DOHH2 (cell line): ENCODE results near the gene TMEM132A.

Source experiments
- H3F3A ChIP-seq: fragments of 200-600 bp; sonication (generic), shearing (Covaris generic); 2 replicates; pipeline ENCODE4 v1.6.0; 2016; ENCODE audit warnings: antibody characterized with exemption, mild to moderate bottlenecking; ENCODE audit not compliant: control insufficient read depth, insufficient read depth
- H3K27ac ChIP-seq: fragments of 200-600 bp; sonication (generic); 2 replicates; pipeline ENCODE4 v1.5.1; 2014; ENCODE audit warnings: low read depth, mild to moderate bottlenecking, low read length, moderate library complexity
- H3K27me3 ChIP-seq: fragments of 200-600 bp; sonication (generic); 2 replicates; pipeline ENCODE4 v1.6.1; 2014; ENCODE audit warnings: mild to moderate bottlenecking, low read length, mixed read lengths; ENCODE audit not compliant: control insufficient read depth
- H3K36me3 ChIP-seq: fragments of 200-600 bp; sonication (generic); 2 replicates; pipeline ENCODE4 v1.6.1; 2014; ENCODE audit warnings: mild to moderate bottlenecking, low read length, moderate library complexity, mixed read lengths; ENCODE audit not compliant: control insufficient read depth
- H3K4me1 ChIP-seq: fragments of 200-600 bp; sonication (generic); 2 replicates; pipeline ENCODE4 v1.6.1; 2014; ENCODE audit warnings: mild to moderate bottlenecking, low read length, mixed read lengths; ENCODE audit not compliant: control insufficient read depth
- H3K4me2 ChIP-seq: fragments of 200-600 bp; sonication (generic); 2 replicates; pipeline ENCODE4 v1.6.0; 2014; ENCODE audit warnings: mild to moderate bottlenecking, low read length, moderate library complexity
- H3K4me3 ChIP-seq: fragments of 200-600 bp; sonication (generic); 2 replicates; pipeline ENCODE4 v1.5.1; 2014; ENCODE audit warnings: mild to moderate bottlenecking, low read length, mixed read lengths
- H3K79me2 ChIP-seq: fragments of 200-600 bp; sonication (generic); 2 replicates; pipeline ENCODE4 v1.6.1; 2014; ENCODE audit warnings: mild to moderate bottlenecking, low read length, mixed read lengths; ENCODE audit not compliant: control insufficient read depth
- H3K9me2 ChIP-seq: fragments of 200-600 bp; sonication (generic); replicated peaks from 2 replicates; pipeline ENCODE4 v1.6.1; 2014; ENCODE audit warnings: mild to moderate bottlenecking, low read length, mixed read lengths; ENCODE audit not compliant: control insufficient read depth
- H3K9me3 ChIP-seq: fragments of 200-600 bp; sonication (generic); 2 replicates; pipeline ENCODE4 v1.6.1; 2014; ENCODE audit warnings: antibody characterized with exemption, low read length, mixed read lengths; ENCODE audit not compliant: control insufficient read depth, insufficient read depth
- H4K20me1 ChIP-seq: fragments of 200-600 bp; sonication (generic); 2 replicates; pipeline ENCODE4 v1.6.0; 2014; ENCODE audit warnings: low read depth, mild to moderate bottlenecking, antibody characterized with exemption, low read length, moderate library complexity; ENCODE audit not compliant: control insufficient read depth, insufficient read depth
- EZH2phosphoT487 ChIP-seq: fragments of 200-600 bp; sonication (generic); IDR thresholded peaks from 2 replicates; pipeline ENCODE4 v1.6.1; 2017; ENCODE audit warnings: borderline replicate concordance, mild to moderate bottlenecking, antibody characterized with exemption, low read length, moderate library complexity, mixed read lengths
- TF ChIP-seq, protein P1 (sequence below): fragments of 200-600 bp; sonication (generic); IDR thresholded peaks from one replicate; pipeline ENCODE4 v1.5.1; 2014; ENCODE audit warnings: antibody characterized with exemption, mild to moderate bottlenecking, low read depth, low read length; ENCODE audit not compliant: poor library complexity, severe bottlenecking

Gene TMEM132A

DNA sequence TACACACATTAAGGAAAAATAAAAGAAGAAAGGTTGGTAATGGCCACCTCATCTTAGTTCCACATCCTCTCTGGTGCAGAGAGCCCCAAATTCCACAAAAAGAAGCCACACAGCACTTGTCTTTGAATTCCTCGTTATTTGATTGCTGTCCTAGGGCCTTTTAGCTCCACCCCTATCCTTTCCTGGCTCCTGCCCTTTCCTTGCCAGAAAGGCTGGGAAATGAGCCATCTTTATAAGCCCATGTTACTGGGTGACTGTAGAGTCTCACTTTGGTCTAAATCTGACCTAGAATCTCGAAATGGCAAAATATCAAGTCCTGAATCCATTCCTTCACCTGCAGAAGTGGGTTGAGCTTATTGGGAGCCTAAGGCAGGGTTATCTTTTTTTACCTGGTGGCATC, 4.3 kb upstream of the TMEM132A start:
- peaks cover 71% of the 10 kb centered on the region for H3K36me3 ChIP-seq
- no peak overlapping the region for H3K4me3 ChIP-seq
- peaks cover 52% of the 10 kb centered on the region for H3K4me1 ChIP-seq
- H3K9me2 ChIP-seq, result no peaks in the 10 kb centered on the region
- TF ChIP-seq EZH2phosphoT487, result no peak
- TF ChIP-seq, protein P1, sequence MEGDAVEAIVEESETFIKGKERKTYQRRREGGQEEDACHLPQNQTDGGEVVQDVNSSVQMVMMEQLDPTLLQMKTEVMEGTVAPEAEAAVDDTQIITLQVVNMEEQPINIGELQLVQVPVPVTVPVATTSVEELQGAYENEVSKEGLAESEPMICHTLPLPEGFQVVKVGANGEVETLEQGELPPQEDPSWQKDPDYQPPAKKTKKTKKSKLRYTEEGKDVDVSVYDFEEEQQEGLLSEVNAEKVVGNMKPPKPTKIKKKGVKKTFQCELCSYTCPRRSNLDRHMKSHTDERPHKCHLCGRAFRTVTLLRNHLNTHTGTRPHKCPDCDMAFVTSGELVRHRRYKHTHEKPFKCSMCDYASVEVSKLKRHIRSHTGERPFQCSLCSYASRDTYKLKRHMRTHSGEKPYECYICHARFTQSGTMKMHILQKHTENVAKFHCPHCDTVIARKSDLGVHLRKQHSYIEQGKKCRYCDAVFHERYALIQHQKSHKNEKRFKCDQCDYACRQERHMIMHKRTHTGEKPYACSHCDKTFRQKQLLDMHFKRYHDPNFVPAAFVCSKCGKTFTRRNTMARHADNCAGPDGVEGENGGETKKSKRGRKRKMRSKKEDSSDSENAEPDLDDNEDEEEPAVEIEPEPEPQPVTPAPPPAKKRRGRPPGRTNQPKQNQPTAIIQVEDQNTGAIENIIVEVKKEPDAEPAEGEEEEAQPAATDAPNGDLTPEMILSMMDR, result no peak
- H4K20me1 ChIP-seq, result no peaks in the 10 kb centered on the region; the same call in 1 of the 2 replicates
- H3K27me3 ChIP-seq, result peaks cover 3% of the 10 kb centered on the region
- H3F3A ChIP-seq, result no peaks in the 10 kb centered on the region; the same call in 1 of the 2 replicates
- H3K27ac ChIP-seq, result no peak overlapping the region
- H3K9me3 ChIP-seq, result no peaks in the 10 kb centered on the region
- peaks cover 50% of the 10 kb centered on the region for H3K79me2 ChIP-seq
- no peak overlapping the region for H3K4me2 ChIP-seq

DNA sequence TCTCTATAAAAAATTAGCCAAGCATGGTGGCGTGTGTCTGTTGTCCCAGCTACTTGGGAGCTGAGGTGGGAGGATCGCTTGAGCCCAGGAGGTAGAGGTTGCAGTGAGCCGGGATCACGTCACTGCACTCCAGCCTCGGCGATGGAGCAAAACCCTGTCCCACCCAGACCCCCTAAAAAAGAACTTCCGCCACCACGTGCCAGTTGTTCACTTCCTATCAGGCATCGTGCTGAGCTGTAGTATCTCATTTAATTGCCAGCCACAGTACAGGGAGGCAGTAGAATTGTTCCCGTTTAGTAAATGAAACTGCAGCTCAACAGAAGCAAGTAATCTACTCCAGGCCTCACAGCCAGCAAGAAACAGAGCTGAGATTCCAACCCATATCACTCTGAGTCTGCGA, 3.0 kb upstream of the TMEM132A start:
- Histone ChIP-seq H3K4me1 (peaks cover 57% of the 10 kb centered on the region), H3K36me3 (peaks cover 66% of the 10 kb centered on the region)
- TF ChIP-seq, protein P1, result no peak
- no peak for TF ChIP-seq EZH2phosphoT487

DNA sequence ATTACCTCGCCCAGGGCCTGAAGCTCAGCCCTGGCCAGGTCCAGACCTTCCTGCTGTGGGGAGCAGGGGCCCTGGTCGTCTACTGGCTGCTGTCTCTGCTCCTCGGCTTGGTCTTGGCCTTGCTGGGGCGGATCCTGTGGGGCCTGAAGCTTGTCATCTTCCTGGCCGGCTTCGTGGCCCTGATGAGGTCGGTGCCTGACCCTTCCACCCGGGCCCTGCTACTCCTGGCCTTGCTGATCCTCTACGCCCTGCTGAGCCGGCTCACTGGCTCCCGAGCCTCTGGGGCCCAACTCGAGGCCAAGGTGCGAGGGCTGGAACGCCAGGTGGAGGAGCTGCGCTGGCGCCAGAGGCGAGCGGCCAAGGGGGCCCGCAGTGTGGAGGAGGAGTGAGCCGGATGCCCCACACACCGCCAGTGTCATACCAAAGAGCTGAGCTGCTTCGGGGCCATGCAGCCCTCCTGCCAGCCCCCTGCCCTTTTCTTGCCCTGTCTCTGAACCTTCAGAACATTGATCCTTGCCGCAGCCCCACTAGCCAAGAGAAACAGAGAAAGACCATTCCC, 2.4 kb upstream of the TMEM132A start:
- Histone ChIP-seq H3K4me1 (peaks cover 51% of the 10 kb centered on the region), H3K9me2 (no peaks in the 10 kb centered on the region), H3K4me2 (no peak overlapping the region), H3K4me3 (no peak overlapping the region), H3K79me2 (peaks cover 31% of the 10 kb centered on the region), H3K27me3 (peaks cover 7% of the 10 kb centered on the region), H3K27ac (no peak overlapping the region), H3K9me3 (no peaks in the 10 kb centered on the region), H3K36me3 (peaks cover 60% of the 10 kb centered on the region), H4K20me1 (no peaks in the 10 kb centered on the region; the same call in 1 of the 2 replicates), H3F3A (peaks cover 3% of the 10 kb centered on the region; the same call in 1 of the 2 replicates)
- TF ChIP-seq, protein P1, result no peak
- TF ChIP-seq EZH2phosphoT487, result no peak

More for the DNA sequence above, 3.0 kb upstream of the TMEM132A start:
- no peaks in the 10 kb centered on the region for H3K9me2 ChIP-seq
- no peaks in the 10 kb centered on the region; the same call in 1 of the 2 replicates for H4K20me1 ChIP-seq
- H3K9me3 ChIP-seq, result no peaks in the 10 kb centered on the region
- H3K79me2 ChIP-seq, result peaks cover 37% of the 10 kb centered on the region
- peaks cover 7% of the 10 kb centered on the region for H3K27me3 ChIP-seq
- H3K27ac ChIP-seq, result no peak overlapping the region
- no peak overlapping the region for H3K4me3 ChIP-seq
- H3F3A ChIP-seq, result peaks cover 3% of the 10 kb centered on the region; the same call in 1 of the 2 replicates
- H3K4me2 ChIP-seq, result no peak overlapping the region

DNA sequence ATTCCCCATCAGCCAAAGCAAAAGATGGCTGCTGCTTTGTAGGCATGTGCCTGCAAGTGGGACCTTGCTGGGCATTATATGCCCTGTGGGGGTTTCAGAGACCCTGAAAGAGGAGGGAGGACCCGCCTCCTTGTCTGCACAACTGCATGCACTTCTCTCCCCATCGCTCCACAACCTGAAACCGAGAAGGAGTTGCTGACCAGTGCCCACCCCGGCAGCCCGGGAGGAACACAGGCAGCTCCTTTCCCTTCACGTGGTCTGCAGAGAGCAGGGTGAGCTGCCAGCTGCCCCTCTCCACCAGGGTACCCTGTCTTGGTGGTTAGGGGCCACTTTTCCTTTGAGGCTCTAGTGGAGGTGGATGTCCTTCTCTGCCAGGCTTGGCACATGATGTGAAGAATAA, 1.4 kb upstream of the TMEM132A start:
- Histone ChIP-seq H4K20me1 (no peaks in the 10 kb centered on the region), H3K4me1 (peaks cover 41% of the 10 kb centered on the region), H3F3A (peaks cover 3% of the 10 kb centered on the region; the same call in 1 of the 2 replicates), H3K27ac (no peak overlapping the region), H3K9me2 (no peaks in the 10 kb centered on the region), H3K27me3 (peaks cover 7% of the 10 kb centered on the region), H3K4me3 (no peak overlapping the region), H3K36me3 (peaks cover 51% of the 10 kb centered on the region), H3K4me2 (no peak overlapping the region), H3K79me2 (peaks cover 20% of the 10 kb centered on the region), H3K9me3 (no peaks in the 10 kb centered on the region)
- TF ChIP-seq, protein P1, result no peak
- no peak for TF ChIP-seq EZH2phosphoT487
